Nephron progenitor cell (in vitro differentiated cells): ENCODE measurements around the gene CLTC.

Experiments
- DNase-seq: peaks from one replicate; pipeline ENCODE4 v3.0.0; 2021
- H3K27ac Mint-ChIP-seq: 2 replicates; pipeline ENCODE4 v1.8.0; 2021; ENCODE audit warnings: mild to moderate bottlenecking, moderate library complexity, mixed read lengths
- H3K27me3 Mint-ChIP-seq: 2 replicates; pipeline ENCODE4 v1.8.0; 2021; ENCODE audit warnings: mild to moderate bottlenecking, low read depth, mixed read lengths; ENCODE audit not compliant: poor library complexity
- H3K36me3 Mint-ChIP-seq: 2 replicates; pipeline ENCODE4 v1.8.0; 2021; ENCODE audit warnings: low read depth, mixed read lengths
- H3K4me1 Mint-ChIP-seq: 2 replicates; pipeline ENCODE4 v1.8.0; 2021; ENCODE audit warnings: mixed read lengths
- H3K4me3 Mint-ChIP-seq: 2 replicates; pipeline ENCODE4 v1.8.0; 2021; ENCODE audit warnings: mild to moderate bottlenecking, moderate library complexity, mixed read lengths
- H3K9me3 Mint-ChIP-seq: 2 replicates; pipeline ENCODE4 v1.8.0; 2021; ENCODE audit warnings: mild to moderate bottlenecking, moderate library complexity, mixed read lengths
- TF ChIP-seq, protein P1 (sequence below): fragments of 200-600 bp; sonication (generic); IDR thresholded peaks from 2 replicates; pipeline ENCODE4 v1.5.0; 2021; ENCODE audit warnings: antibody characterized with exemption

CLTC gene

DNA sequence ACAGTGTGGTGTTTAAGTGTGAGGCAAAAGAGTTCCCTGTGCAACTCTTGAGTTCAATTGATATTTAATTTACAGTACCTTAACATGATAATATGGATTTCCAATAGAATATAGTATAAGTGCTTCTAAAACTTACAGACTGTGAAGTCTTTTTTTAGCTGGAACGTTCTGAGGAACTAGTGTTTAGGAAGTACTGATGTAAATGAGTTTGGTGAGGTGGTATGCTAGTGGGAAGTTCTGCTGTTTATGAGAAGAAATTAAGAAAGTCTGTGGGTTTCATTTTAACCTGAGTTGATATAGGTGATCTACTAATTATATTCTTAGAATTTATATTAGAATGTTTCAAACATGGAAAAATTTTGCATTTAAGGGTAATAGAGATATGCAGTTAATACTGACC is 55.5 kb downstream of the CLTC start:
- no peak for DNase-seq
- Mint-ChIP-seq H3K36me3 (peaks cover 39% of the 10 kb centered on the region), H3K4me3 (no peak overlapping the region), H3K4me1 (no peaks in the 10 kb centered on the region), H3K9me3 (no peaks in the 10 kb centered on the region), H3K27me3 (no peaks in the 10 kb centered on the region), H3K27ac (no peak overlapping the region)
- TF ChIP-seq, protein P1, sequence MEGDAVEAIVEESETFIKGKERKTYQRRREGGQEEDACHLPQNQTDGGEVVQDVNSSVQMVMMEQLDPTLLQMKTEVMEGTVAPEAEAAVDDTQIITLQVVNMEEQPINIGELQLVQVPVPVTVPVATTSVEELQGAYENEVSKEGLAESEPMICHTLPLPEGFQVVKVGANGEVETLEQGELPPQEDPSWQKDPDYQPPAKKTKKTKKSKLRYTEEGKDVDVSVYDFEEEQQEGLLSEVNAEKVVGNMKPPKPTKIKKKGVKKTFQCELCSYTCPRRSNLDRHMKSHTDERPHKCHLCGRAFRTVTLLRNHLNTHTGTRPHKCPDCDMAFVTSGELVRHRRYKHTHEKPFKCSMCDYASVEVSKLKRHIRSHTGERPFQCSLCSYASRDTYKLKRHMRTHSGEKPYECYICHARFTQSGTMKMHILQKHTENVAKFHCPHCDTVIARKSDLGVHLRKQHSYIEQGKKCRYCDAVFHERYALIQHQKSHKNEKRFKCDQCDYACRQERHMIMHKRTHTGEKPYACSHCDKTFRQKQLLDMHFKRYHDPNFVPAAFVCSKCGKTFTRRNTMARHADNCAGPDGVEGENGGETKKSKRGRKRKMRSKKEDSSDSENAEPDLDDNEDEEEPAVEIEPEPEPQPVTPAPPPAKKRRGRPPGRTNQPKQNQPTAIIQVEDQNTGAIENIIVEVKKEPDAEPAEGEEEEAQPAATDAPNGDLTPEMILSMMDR, result no peak

DNA sequence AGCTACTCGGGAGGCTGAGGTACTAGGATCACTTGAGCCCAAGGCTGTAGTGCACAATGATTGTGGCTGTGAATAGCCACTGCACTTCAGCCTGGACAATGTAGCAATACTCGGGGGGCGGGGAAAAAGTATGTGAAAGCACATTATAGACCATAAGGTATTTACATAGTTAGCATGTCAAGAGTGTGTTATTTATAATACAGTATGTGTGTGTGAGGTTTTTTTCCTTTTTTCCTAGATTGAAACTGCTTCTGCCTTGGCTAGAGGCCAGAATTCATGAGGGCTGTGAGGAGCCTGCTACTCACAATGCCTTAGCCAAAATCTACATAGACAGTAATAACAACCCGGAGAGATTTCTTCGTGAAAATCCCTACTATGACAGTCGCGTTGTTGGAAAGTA is 57.0 kb downstream of the CLTC start:
- Mint-ChIP-seq H3K4me3 (no peak overlapping the region), H3K36me3 (peaks cover 49% of the 10 kb centered on the region), H3K27ac (no peak overlapping the region), H3K27me3 (no peaks in the 10 kb centered on the region), H3K9me3 (no peaks in the 10 kb centered on the region), H3K4me1 (no peaks in the 10 kb centered on the region)
- TF ChIP-seq, protein P1, result no peak
- no peak for DNase-seq

DNA sequence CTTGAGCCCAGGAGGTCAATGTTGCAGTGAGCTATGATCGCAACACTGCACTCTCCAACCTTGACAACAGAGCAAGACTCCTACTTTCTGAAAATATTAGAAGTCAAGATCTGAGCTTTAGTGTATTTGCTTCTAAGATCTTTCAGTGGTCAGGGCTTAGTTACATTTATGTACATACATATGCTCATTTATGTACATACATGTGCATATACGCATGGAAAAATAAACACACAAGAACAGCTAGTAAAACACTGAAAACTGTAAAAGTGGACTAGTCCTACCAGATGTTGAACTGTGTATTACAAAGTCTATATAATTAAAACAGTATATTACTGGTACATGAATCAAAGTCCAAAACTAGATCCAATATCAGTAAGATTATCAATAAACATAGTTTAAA is 59.2 kb downstream of the CLTC start:
- DNase-seq, result no peak
- Mint-ChIP-seq H3K4me1 (no peaks in the 10 kb centered on the region), H3K27ac (no peak overlapping the region)

DNA sequence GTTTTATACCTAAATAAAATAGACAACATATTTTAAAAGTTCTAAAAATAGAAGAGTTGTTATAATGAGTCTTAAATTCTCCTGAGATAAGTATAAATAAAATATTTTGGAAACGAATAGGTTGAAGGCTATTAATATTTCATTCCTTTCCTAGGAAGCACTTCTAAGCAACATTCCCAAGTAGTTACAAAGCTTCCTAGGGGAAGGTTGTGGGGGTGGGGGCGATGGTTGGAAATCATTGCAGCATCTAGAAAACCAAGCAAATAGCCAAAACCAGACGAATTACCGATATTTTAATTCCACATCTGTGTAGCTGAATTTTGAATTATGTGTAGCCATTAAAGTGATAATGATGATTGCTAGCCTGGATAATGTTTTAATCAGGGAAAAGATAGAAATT is 60.6 kb downstream of the CLTC start:
- Mint-ChIP-seq H3K27ac (no peak overlapping the region), H3K4me3 (no peak overlapping the region), H3K36me3 (peaks cover 69% of the 10 kb centered on the region), H3K4me1 (no peaks in the 10 kb centered on the region), H3K27me3 (no peaks in the 10 kb centered on the region), H3K9me3 (no peaks in the 10 kb centered on the region)
- DNase-seq, result no peak
- TF ChIP-seq, protein P1, result no peak

More for the DNA sequence above, 59.2 kb downstream of the CLTC start:
- Mint-ChIP-seq H3K9me3 (no peaks in the 10 kb centered on the region), H3K4me3 (no peak overlapping the region), H3K36me3 (peaks cover 70% of the 10 kb centered on the region), H3K27me3 (no peaks in the 10 kb centered on the region)
- TF ChIP-seq, protein P1, result no peak

DNA sequence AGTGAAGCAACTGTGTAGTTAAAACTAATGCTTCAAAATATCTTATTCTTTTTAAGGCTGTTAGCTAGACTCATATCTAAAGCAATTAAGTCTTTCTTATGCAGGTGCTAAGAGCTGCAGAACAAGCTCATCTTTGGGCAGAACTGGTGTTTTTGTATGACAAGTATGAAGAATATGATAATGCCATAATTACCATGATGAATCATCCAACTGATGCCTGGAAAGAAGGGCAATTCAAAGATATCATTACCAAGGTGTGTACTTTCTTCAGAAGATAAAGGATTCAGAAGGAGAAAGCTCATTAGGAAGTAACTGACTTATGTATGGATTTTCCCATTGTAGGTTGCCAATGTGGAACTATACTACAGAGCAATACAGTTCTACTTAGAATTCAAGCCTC is 63.6 kb downstream of the CLTC start:
- H3K27ac Mint-ChIP-seq, result no peak overlapping the region
- H3K27me3 Mint-ChIP-seq, result no peaks in the 10 kb centered on the region
- no peak overlapping the region for H3K4me3 Mint-ChIP-seq
- DNase-seq, result no peak
- peaks cover 60% of the 10 kb centered on the region for H3K36me3 Mint-ChIP-seq
- H3K4me1 Mint-ChIP-seq, result no peaks in the 10 kb centered on the region
- H3K9me3 Mint-ChIP-seq, result no peaks in the 10 kb centered on the region
- TF ChIP-seq, protein P1, result no peak

DNA sequence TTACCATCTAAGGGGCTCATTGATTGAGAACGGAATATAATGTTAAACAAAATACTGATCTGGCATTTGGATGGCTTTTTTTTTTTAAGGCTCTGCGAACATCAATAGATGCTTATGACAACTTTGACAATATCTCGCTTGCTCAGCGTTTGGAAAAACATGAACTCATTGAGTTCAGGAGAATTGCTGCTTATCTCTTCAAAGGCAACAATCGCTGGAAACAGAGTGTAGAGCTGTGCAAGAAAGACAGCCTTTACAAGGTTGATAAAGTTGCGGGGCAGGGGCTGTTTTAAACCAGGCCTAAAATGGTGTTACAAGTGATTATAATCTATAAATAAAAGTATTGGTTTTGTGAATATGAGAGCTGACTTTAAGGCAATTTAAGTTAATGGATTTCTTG is 65.3 kb downstream of the CLTC start:
- H3K9me3 Mint-ChIP-seq, result no peaks in the 10 kb centered on the region
- no peaks in the 10 kb centered on the region for H3K4me1 Mint-ChIP-seq
- H3K36me3 Mint-ChIP-seq, result peaks cover 55% of the 10 kb centered on the region
- H3K27ac Mint-ChIP-seq, result no peak overlapping the region
- no peak for DNase-seq
- H3K27me3 Mint-ChIP-seq, result no peaks in the 10 kb centered on the region
- TF ChIP-seq, protein P1, result no peak
- H3K4me3 Mint-ChIP-seq, result no peak overlapping the region
